Purkinje cell (primary cell): Measurements from ENCODE around the gene AKT1. TPM values are rescaled to one million over a fixed set of nuclear protein-coding genes. Genes with fewer than 3 reads are reported as not detected.

Experiments
- polyA plus RNA-seq: library from polyadenylated mRNA; unstranded; fragments of >200 nt; fragmentation: Nextera tagmentation; gene quantifications from 2 replicates; pipeline ENCODE4 v1.2.1, GENCODE V29; 2014

AKT1 gene
- 0.87 and 1.9 TPM in 2 replicates for polyA plus RNA-seq

GRCh38 chr14:104794993-104795780 is at the start of gene AKT1:
TSS of gene AKT1 (minus strand) at chr14:104795748. CDS start at chr14:104792643, 3,105 bp downstream.

GRCh38 chr14:104800771-104801519 is 5.4 kb upstream of the AKT1 start, which contains the start of gene ZBTB42:
TSS of gene ZBTB42 (plus strand) at chr14:104801101. CDS start at chr14:104801198, 97 bp downstream.

DNA sequence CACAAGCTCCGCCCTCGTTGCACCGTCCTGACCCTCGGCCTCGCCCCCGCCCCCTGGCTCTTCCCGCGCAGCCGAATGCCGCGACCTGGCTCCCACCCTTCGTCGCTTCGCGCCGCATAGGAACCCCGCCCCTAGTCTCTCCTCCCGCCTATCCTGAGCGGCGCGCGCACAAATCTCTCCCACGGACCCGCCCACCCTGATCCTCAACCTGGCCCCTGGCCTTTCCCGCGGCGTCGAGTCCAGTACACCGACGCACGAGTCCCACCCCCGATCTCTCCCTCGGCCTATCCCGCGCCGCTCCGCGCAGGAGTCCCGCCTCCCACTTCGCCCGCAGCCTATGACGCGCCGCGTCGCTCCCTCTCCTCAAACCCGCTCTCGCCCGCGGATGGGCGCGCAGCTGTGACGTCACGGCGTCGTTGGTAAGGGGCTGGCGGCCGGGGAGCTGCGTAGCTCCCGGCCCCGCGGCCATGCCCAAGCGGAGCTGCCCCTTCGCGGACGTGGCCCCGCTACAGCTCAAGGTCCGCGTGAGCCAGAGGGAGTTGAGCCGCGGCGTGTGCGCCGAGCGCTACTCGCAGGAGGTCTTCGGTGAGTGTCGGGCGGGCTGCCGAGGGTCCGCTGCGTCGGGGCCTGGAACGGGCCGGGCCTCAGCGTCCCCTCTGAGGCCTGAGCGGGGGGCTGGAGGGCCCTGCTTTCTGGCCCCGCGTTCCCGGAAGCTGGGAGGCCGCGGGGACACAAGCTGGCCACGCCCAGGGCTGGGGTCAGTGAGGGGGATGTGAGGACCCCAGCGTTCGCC is 42.6 kb downstream of the AKT1 start, which contains the start of gene SIVA1:
TSS of gene SIVA1 (plus strand) at position 413 of the 793 bp plus-strand sequence. CDS start at position 468, 55 bp downstream.

GRCh38 chr14:104723651-104724406 is 71.7 kb downstream of the AKT1 start, which contains the start of gene ADSS1:
TSS of gene ADSS1 (plus strand) at chr14:104724229. CDS start at chr14:104724271, 42 bp downstream.

Other genes with a start within 250 kb of the AKT1 start
- not detected in 2 replicates for gene C14orf180, start 216.0 kb downstream of the AKT1 start, polyA plus RNA-seq
- gene TMEM179, start 191.0 kb downstream of the AKT1 start, polyA plus RNA-seq: 8.6 and 19.7 TPM in 2 replicates
- 0.13 and 1.8 TPM in 2 replicates for gene INF2, start 106.1 kb downstream of the AKT1 start, polyA plus RNA-seq
- gene ADSS1, start 71.5 kb downstream of the AKT1 start, polyA plus RNA-seq: 1.8 and 1.9 TPM in 2 replicates
- gene SIVA1, start 42.6 kb downstream of the AKT1 start, polyA plus RNA-seq: 26.9 and 30.6 TPM in 2 replicates
- gene ZBTB42, start 5.4 kb upstream of the AKT1 start, polyA plus RNA-seq: not detected in 2 replicates
- gene CEP170B, start 69.5 kb upstream of the AKT1 start, polyA plus RNA-seq: 0.31 and 0.87 TPM in 2 replicates
- gene PLD4, start 129.1 kb upstream of the AKT1 start, polyA plus RNA-seq: 2.2 TPM in 1 of 2 replicates, not detected in the other
- gene AHNAK2, start 182.6 kb upstream of the AKT1 start, polyA plus RNA-seq: 3.8 and 6.1 TPM in 2 replicates
- gene CLBA1, start 190.0 kb upstream of the AKT1 start, polyA plus RNA-seq: 1.5 and 5.5 TPM in 2 replicates
- gene CDCA4, start 225.3 kb upstream of the AKT1 start, polyA plus RNA-seq: 0.36 and 1.2 TPM in 2 replicates